ENCODE data around the gene GSK3B. TPM values are rescaled to one million over a fixed set of nuclear protein-coding genes. Genes with fewer than 3 reads are reported as not detected.

Gene GSK3B
- total RNA-seq, 1 experiment from 2014 or later = 50.0 TPM

DNA sequence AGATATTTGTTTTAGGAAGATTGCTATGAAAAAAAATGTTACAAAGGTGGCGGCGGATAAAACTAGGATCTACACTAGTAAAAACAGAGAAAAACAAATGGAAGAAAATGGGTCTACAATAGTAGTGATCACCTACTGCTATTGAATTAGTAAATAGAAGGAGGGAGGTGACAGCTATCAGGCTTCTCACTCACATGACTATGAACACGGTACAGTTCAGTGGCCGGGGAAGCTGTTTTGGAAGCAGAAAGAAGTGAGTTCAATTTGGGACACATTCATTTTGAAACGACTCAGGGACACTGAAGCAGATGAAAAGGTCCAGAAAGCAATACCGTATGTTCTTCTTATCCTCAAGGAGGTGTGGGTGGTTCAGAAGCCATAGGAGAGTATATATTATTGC, 138.3 kb downstream of the GSK3B start:
- ChIA-PET RAD21 (ENCODE audit: low non-redundant PET in 1 of 2, low total read pairs in 2 of 2, uncharacterized antibody in 2 of 2, unreplicated experiment in 2 of 2) (no interaction called here), POLR2A (no interaction called here), CTCF (interaction anchor here (1.2 kb wide), 1 partner anchor 11 kb away, joined by 3 read pairs; no protein-coding TSS in a partner anchor)
- Histone ChIP-seq H3K27me3 (ENCODE audit: insufficient read depth, low read length) (no peaks in the 10 kb centered on the region), H2AFZ (ENCODE audit: low read depth, low read length, poor library complexity, severe bottlenecking) (no peak overlapping the region), H4K20me1 (ENCODE audit: insufficient read depth) (no peaks in the 10 kb centered on the region), H3K9ac (ENCODE audit: low read length) (no peak overlapping the region), H3K79me2 (ENCODE audit: insufficient read depth, low read length) (peaks cover 55% of the 10 kb centered on the region), H3K9me3 (ENCODE audit: control insufficient read depth in 1 of 2, insufficient read depth in 1 of 2, low read depth in 1 of 2, low read length in 2 of 2) (no peaks in the 10 kb centered on the region), H3K9me2 (ENCODE audit: insufficient read depth) (no peaks in the 10 kb centered on the region), H3K4me3 (replicated peaks in 1 of 2; ENCODE audit: low read depth in 1 of 2, low read length in 2 of 2) (no peak overlapping the region), H3K27ac (ENCODE audit: low read depth, low read length) (no peak overlapping the region), H3K36me3 (ENCODE audit: control insufficient read depth in 1 of 2, insufficient read depth in 2 of 2, low read length in 2 of 2) (no peaks in the 10 kb centered on the region), H3K4me2 (ENCODE audit: low read length) (no peak overlapping the region), H3K4me1 (ENCODE audit: control insufficient read depth in 1 of 2, insufficient read depth in 2 of 2, low read length in 2 of 2) (no peaks in the 10 kb centered on the region)
- no peak for ATAC-seq
- intact Hi-C loops (cut with micrococcal nuclease) = no loop called here
- DNase-seq (ENCODE audit: low read depth, low spot score) = no peak
- TF ChIP-seq EZH2phosphoT487 (IDR thresholded peaks at IDR 0.05; ENCODE audit: borderline replicate concordance) (no peak), POLR2A (IDR thresholded peaks at IDR 0.05; ENCODE audit: borderline replicate concordance, extremely low read depth, insufficient read depth, insufficient read length) (no peak), YY1 (IDR thresholded peaks at IDR 0.05; ENCODE audit: extremely low read depth, insufficient replicate concordance, low read depth, low read length) (no peak), ELF1 (IDR thresholded peaks at IDR 0.05; ENCODE audit: borderline replicate concordance, low read depth) (no peak), ZNF274 (IDR thresholded peaks at IDR 0.05; ENCODE audit: low read depth, low read length) (no peak), CEBPB (IDR thresholded peaks at IDR 0.05; ENCODE audit: low read depth) (no peak), TCF7L2 (IDR thresholded peaks at IDR 0.05; ENCODE audit: borderline replicate concordance, extremely low read depth, insufficient read depth, insufficient read length) (no peak)
- TF ChIP-seq, protein P1, sequence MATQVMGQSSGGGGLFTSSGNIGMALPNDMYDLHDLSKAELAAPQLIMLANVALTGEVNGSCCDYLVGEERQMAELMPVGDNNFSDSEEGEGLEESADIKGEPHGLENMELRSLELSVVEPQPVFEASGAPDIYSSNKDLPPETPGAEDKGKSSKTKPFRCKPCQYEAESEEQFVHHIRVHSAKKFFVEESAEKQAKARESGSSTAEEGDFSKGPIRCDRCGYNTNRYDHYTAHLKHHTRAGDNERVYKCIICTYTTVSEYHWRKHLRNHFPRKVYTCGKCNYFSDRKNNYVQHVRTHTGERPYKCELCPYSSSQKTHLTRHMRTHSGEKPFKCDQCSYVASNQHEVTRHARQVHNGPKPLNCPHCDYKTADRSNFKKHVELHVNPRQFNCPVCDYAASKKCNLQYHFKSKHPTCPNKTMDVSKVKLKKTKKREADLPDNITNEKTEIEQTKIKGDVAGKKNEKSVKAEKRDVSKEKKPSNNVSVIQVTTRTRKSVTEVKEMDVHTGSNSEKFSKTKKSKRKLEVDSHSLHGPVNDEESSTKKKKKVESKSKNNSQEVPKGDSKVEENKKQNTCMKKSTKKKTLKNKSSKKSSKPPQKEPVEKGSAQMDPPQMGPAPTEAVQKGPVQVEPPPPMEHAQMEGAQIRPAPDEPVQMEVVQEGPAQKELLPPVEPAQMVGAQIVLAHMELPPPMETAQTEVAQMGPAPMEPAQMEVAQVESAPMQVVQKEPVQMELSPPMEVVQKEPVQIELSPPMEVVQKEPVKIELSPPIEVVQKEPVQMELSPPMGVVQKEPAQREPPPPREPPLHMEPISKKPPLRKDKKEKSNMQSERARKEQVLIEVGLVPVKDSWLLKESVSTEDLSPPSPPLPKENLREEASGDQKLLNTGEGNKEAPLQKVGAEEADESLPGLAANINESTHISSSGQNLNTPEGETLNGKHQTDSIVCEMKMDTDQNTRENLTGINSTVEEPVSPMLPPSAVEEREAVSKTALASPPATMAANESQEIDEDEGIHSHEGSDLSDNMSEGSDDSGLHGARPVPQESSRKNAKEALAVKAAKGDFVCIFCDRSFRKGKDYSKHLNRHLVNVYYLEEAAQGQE (IDR thresholded peaks at IDR 0.05; ENCODE audit: low read depth) = no peak
- BruUV-seq (replicated peaks) = no TSS peak

Measured in HCT116 (cell line).